GM23338 (cell line): ENCODE results near the gene GOSR1. TPM values are rescaled to one million over a fixed set of nuclear protein-coding genes. Genes with fewer than 3 reads are reported as not detected.

Source experiments
- ATAC-seq: fragments of 200-7000 bp; cut with Tn5 transposase; 3 replicates; pipeline ENCODE4 v1.9.1; 2020
- DNase-seq: peaks from one replicate; pipeline ENCODE4 v3.0.0-alpha.2; 2015; ENCODE audit warnings: low spot score
- H2AFZ ChIP-seq: fragments of 200-600 bp; sonication (generic); 2 replicates; pipeline ENCODE4 v1.8.0; 2016; ENCODE audit warnings: antibody characterized with exemption, mild to moderate bottlenecking, moderate library complexity
- H3F3A ChIP-seq: fragments of 200-600 bp; sonication (generic); replicated peaks from 2 replicates; pipeline ENCODE4 v1.8.0; 2017; ENCODE audit warnings: antibody characterized with exemption, mixed run types, low read depth
- H3K27ac ChIP-seq: fragments of 200-600 bp; sonication (generic); 2 replicates; pipeline ENCODE4 v1.6.1; 2016; ENCODE audit warnings: low read depth
- H3K27me3 ChIP-seq: fragments of 200-600 bp; sonication (generic); 2 replicates; pipeline ENCODE4 v1.8.0; 2016; ENCODE audit warnings: mild to moderate bottlenecking, mixed run types, moderate library complexity; ENCODE audit not compliant: insufficient read depth
- H3K36me3 ChIP-seq: fragments of 200-600 bp; sonication (generic); 2 replicates; pipeline ENCODE4 v1.8.0; 2016; ENCODE audit warnings: mild to moderate bottlenecking; ENCODE audit not compliant: insufficient read depth
- H3K4me1 ChIP-seq: fragments of 200-600 bp; sonication (generic); 2 replicates; pipeline ENCODE4 v1.8.0; 2016; ENCODE audit warnings: mild to moderate bottlenecking, moderate library complexity; ENCODE audit not compliant: insufficient read depth
- H3K4me2 ChIP-seq: fragments of 200-600 bp; sonication (generic); 2 replicates; pipeline ENCODE4 v1.7.1; 2017; ENCODE audit warnings: mixed run types
- H3K4me3 ChIP-seq: fragments of 200-600 bp; sonication (generic); 2 replicates; pipeline ENCODE4 v1.6.1; 2016; ENCODE audit warnings: mixed run types
- H3K79me2 ChIP-seq: fragments of 200-600 bp; sonication (generic); replicated peaks from 2 replicates; pipeline ENCODE4 v1.8.0; 2017; ENCODE audit warnings: mild to moderate bottlenecking; ENCODE audit not compliant: insufficient read depth
- H3K9me2 ChIP-seq: fragments of 200-600 bp; sonication (generic); 2 replicates; pipeline ENCODE4 v1.8.0; 2017; ENCODE audit not compliant: insufficient read depth
- H4K20me1 ChIP-seq: fragments of 200-600 bp; sonication (generic); replicated peaks from 2 replicates; pipeline ENCODE4 v1.8.0; 2017; ENCODE audit warnings: mild to moderate bottlenecking; ENCODE audit not compliant: insufficient read depth
- H3K27ac Mint-ChIP-seq: 2 replicates; pipeline ENCODE4 v1.8.0; 2020; ENCODE audit warnings: inconsistent platforms, mild to moderate bottlenecking, moderate library complexity, mixed read lengths
- H3K27me3 Mint-ChIP-seq: 3 replicates; pipeline ENCODE4 v1.8.0; 2022; ENCODE audit warnings: low read depth, mild to moderate bottlenecking, moderate library complexity, mixed read lengths, inconsistent platforms; ENCODE audit not compliant: insufficient read depth, poor library complexity
- H3K36me3 Mint-ChIP-seq: 3 replicates; pipeline ENCODE4 v1.8.0; 2021; ENCODE audit warnings: low read depth, mild to moderate bottlenecking, inconsistent platforms, moderate library complexity, mixed read lengths
- H3K4me1 Mint-ChIP-seq: 3 replicates; pipeline ENCODE4 v1.8.0; 2020; ENCODE audit warnings: mild to moderate bottlenecking, inconsistent platforms, mixed read lengths
- H3K4me3 Mint-ChIP-seq: 3 replicates; pipeline ENCODE4 v1.8.0; 2021; ENCODE audit warnings: moderate library complexity, mild to moderate bottlenecking, inconsistent platforms, mixed read lengths
- H3K9me3 Mint-ChIP-seq: 3 replicates; pipeline ENCODE4 v1.8.0; 2020; ENCODE audit warnings: moderate library complexity, mild to moderate bottlenecking, inconsistent platforms, mixed read lengths
- CREB1 ChIP-seq: fragments of 250-450 bp; sonication (Bioruptor Pico); IDR thresholded peaks from 2 replicates; pipeline ENCODE4 v1.5.0; 2020; ENCODE audit warnings: low read depth, mild to moderate bottlenecking, moderate library complexity
- ETS1 ChIP-seq: IDR thresholded peaks from 2 replicates; pipeline ENCODE4 v1.6.1; 2016; ENCODE audit warnings: antibody characterized with exemption
- EZH2 ChIP-seq: fragments of 200-600 bp; sonication (generic); IDR thresholded peaks from one replicate; pipeline ENCODE4 v1.8.0; 2017; ENCODE audit warnings: antibody characterized with exemption, mild to moderate bottlenecking, low read depth; ENCODE audit not compliant: unreplicated experiment
- EZH2phosphoT487 ChIP-seq: fragments of 200-600 bp; sonication (generic); IDR thresholded peaks from one replicate; pipeline ENCODE4 v1.8.1; 2018; ENCODE audit warnings: antibody characterized with exemption; ENCODE audit not compliant: unreplicated experiment
- JUNB ChIP-seq: IDR thresholded peaks from one replicate; pipeline ENCODE4 v1.6.1; 2016; ENCODE audit warnings: antibody characterized with exemption; ENCODE audit not compliant: unreplicated experiment
- NANOG ChIP-seq: IDR thresholded peaks from 2 replicates; pipeline ENCODE4 v1.6.1; 2016; ENCODE audit warnings: antibody characterized with exemption, borderline replicate concordance
- POLR2AphosphoS5 ChIP-seq: IDR thresholded peaks from 2 replicates; pipeline ENCODE4 v1.6.1; 2016; ENCODE audit warnings: antibody characterized with exemption, low read depth
- REST ChIP-seq: IDR thresholded peaks from one replicate; pipeline ENCODE4 v1.6.1; 2018; ENCODE audit warnings: antibody characterized with exemption; ENCODE audit not compliant: unreplicated experiment
- STAT1 ChIP-seq: IDR thresholded peaks from one replicate; pipeline ENCODE4 v1.6.1; 2016; ENCODE audit warnings: antibody characterized with exemption; ENCODE audit not compliant: unreplicated experiment
- ZNF114 ChIP-seq: fragments of 250-450 bp; sonication (Bioruptor Pico); IDR thresholded peaks from 2 replicates; pipeline ENCODE4 v1.5.0; 2020; ENCODE audit warnings: mild to moderate bottlenecking, moderate library complexity
- ZNF331 ChIP-seq: fragments of 250-450 bp; sonication (Bioruptor Pico); IDR thresholded peaks from 2 replicates; pipeline ENCODE4 v1.5.0; 2020; ENCODE audit warnings: low read depth, mild to moderate bottlenecking, moderate library complexity
- ZNF462 ChIP-seq: fragments of 250-450 bp; sonication (Bioruptor Pico); IDR thresholded peaks from 2 replicates; pipeline ENCODE4 v1.5.0; 2020; ENCODE audit warnings: mild to moderate bottlenecking, moderate library complexity
- polyA plus RNA-seq: library from polyadenylated mRNA; unstranded; fragments of >200 nt; fragmentation: Nextera tagmentation; extraction: Ambion mirVana; gene quantifications from 2 replicates; pipeline ENCODE4 v1.2.1, GENCODE V29; 2016
- total RNA-seq: library from RNA; depleted of rRNA; stranded (reverse); fragments of >200 nt; shearing (Covaris generic); gene quantifications from 2 replicates; pipeline ENCODE4 v1.2.3, GENCODE V29; 2014
- TF ChIP-seq, protein P1 (sequence below), 2 experiments: fragments of 200-600 bp in 1 of 2; sonication (generic) in 1 of 2; conservative IDR thresholded peaks; 2 replicates each; pipeline versions ENCODE4 v1.5.1 to v1.6.1; 2016 to 2017; ENCODE audit warnings: antibody characterized with exemption in 2 of 2, low read depth in 2 of 2, mild to moderate bottlenecking in 2 of 2, moderate library complexity in 1 of 2

GOSR1 gene
- total and polyA plus RNA-seq, 2 experiments from 2014 or later, result 33.4 to 74.1 TPM

GRCh38 chr17:30558686-30559545 is 81.7 kb downstream of the GOSR1 start:
- no peak for DNase-seq
- no peaks in the 10 kb centered on the region for H3K4me1 ChIP-seq
- Mint-ChIP-seq H3K27me3 (peaks cover 14% of the 10 kb centered on the region), H3K27ac (no peak overlapping the region), H3K36me3 (no peaks in the 10 kb centered on the region), H3K4me3 (no peak overlapping the region), H3K9me3 (no peaks in the 10 kb centered on the region), H3K4me1 (peaks cover 9% of the 10 kb centered on the region; the same call in 2 of the 3 replicates)
- H3K79me2 ChIP-seq, result no peaks in the 10 kb centered on the region
- H3F3A ChIP-seq, result no peaks in the 10 kb centered on the region
- no peaks in the 10 kb centered on the region for H3K36me3 ChIP-seq
- H4K20me1 ChIP-seq, result no peaks in the 10 kb centered on the region
- no peaks in the 10 kb centered on the region for H3K9me2 ChIP-seq
- no peak overlapping the region for H3K27ac ChIP-seq
- H3K4me2 ChIP-seq, result no peak overlapping the region
- H3K4me3 ChIP-seq, result no peak overlapping the region
- ATAC-seq, result no peak
- H3K27me3 ChIP-seq, result no peaks in the 10 kb centered on the region
- no peak overlapping the region for H2AFZ ChIP-seq
- TF ChIP-seq NANOG (no peak), CREB1 (CRISPR knock-in tag) (no peak), ZNF331 (CRISPR knock-in tag) (no peak), EZH2 (no peak), JUNB (no peak), ZNF462 (no peak), REST (no peak), ETS1 (no peak), ZNF114 (CRISPR knock-in tag) (no peak), EZH2phosphoT487 (no peak), POLR2AphosphoS5 (no peak), STAT1 (no peak)
- TF ChIP-seq, protein P1, sequence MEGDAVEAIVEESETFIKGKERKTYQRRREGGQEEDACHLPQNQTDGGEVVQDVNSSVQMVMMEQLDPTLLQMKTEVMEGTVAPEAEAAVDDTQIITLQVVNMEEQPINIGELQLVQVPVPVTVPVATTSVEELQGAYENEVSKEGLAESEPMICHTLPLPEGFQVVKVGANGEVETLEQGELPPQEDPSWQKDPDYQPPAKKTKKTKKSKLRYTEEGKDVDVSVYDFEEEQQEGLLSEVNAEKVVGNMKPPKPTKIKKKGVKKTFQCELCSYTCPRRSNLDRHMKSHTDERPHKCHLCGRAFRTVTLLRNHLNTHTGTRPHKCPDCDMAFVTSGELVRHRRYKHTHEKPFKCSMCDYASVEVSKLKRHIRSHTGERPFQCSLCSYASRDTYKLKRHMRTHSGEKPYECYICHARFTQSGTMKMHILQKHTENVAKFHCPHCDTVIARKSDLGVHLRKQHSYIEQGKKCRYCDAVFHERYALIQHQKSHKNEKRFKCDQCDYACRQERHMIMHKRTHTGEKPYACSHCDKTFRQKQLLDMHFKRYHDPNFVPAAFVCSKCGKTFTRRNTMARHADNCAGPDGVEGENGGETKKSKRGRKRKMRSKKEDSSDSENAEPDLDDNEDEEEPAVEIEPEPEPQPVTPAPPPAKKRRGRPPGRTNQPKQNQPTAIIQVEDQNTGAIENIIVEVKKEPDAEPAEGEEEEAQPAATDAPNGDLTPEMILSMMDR (conservative IDR thresholded peaks at IDR 0.05; ENCODE audit: low read depth in 2 of 2), result no peak
